ENCODE results near the gene NFIL3.

Gene NFIL3

GRCh38 chr9:91451431-91452270, 28.0 kb upstream of the NFIL3 start:
- DNase-seq: peak; percentile 36
- Histone ChIP-seq H3K27ac (ENCODE audit: low read depth, low read length) (no peak overlapping the region), H3K79me1 (ENCODE audit: low read length) (no peaks in the 10 kb centered on the region), H3K36me3 (ENCODE audit: control insufficient read depth, insufficient read depth, low read length) (no peaks in the 10 kb centered on the region), H3K9ac (ENCODE audit: low read length) (no peak overlapping the region), H2BK5ac (ENCODE audit: low read length) (no peak overlapping the region), H3K56ac (ENCODE audit: low read length) (no peak overlapping the region), H3K4me1 (ENCODE audit: control insufficient read depth, low read depth, low read length) (no peaks in the 10 kb centered on the region), H3K18ac (ENCODE audit: low read length) (no peak overlapping the region), H3K4me2 (ENCODE audit: low read length) (no peak overlapping the region), H3K79me2 (ENCODE audit: control insufficient read depth, insufficient read depth, low read length) (no peaks in the 10 kb centered on the region), H3K27me3 (ENCODE audit: insufficient read depth, low read length, poor library complexity) (no peaks in the 10 kb centered on the region), H3K4ac (ENCODE audit: low read depth, low read length) (no peak overlapping the region), H4K8ac (ENCODE audit: low read depth, low read length) (no peak overlapping the region), H2BK15ac (replicated peaks; ENCODE audit: low read depth) (no peak overlapping the region), H3K23ac (ENCODE audit: low read length) (no peak overlapping the region), H4K5ac (ENCODE audit: low read length) (no peak overlapping the region), H2BK120ac (ENCODE audit: low read depth, low read length) (no peak overlapping the region), H3K4me3 (ENCODE audit: low read length) (no peak overlapping the region), H2AK5ac (ENCODE audit: low read length) (no peak overlapping the region)
- WGBS (ENCODE audit: extremely low coverage, insufficient coverage, low lambda C conversion rate): no CpG with 5 or more reads among the region's 2 CpGs

GRCh38 chr9:91445135-91445534, 21.5 kb upstream of the NFIL3 start:
- Histone ChIP-seq H3K9ac (ENCODE audit: low read length) (no peak overlapping the region), H3K4ac (ENCODE audit: low read depth, low read length) (no peak overlapping the region), H3K79me2 (ENCODE audit: control insufficient read depth, insufficient read depth, low read length) (no peaks in the 10 kb centered on the region)

GRCh38 chr9:91443994-91444392, 20.4 kb upstream of the NFIL3 start:
- H3K27me3 ChIP-seq (ENCODE audit: insufficient read depth, low read length, poor library complexity): no peaks in the 10 kb centered on the region
- no peaks in the 10 kb centered on the region for H3K79me2 ChIP-seq (ENCODE audit: control insufficient read depth, insufficient read depth, low read length)
- H3K79me1 ChIP-seq (ENCODE audit: low read length): no peaks in the 10 kb centered on the region
- no peak overlapping the region for H3K9ac ChIP-seq (ENCODE audit: low read length)
- H2BK5ac ChIP-seq (ENCODE audit: low read length): no peak overlapping the region
- H3K18ac ChIP-seq (ENCODE audit: low read length): no peak overlapping the region
- no peak overlapping the region for H4K5ac ChIP-seq (ENCODE audit: low read length)
- no peak overlapping the region for H3K27ac ChIP-seq (ENCODE audit: low read depth, low read length)
- no peaks in the 10 kb centered on the region for H3K4me1 ChIP-seq (ENCODE audit: control insufficient read depth, low read depth, low read length)
- no peak overlapping the region for H2BK15ac ChIP-seq (replicated peaks; ENCODE audit: low read depth)
- H2BK120ac ChIP-seq (ENCODE audit: low read depth, low read length): no peak overlapping the region
- no peak overlapping the region for H3K4me3 ChIP-seq (ENCODE audit: low read length)
- H3K4ac ChIP-seq (ENCODE audit: low read depth, low read length): no peak overlapping the region
- no peaks in the 10 kb centered on the region for H3K36me3 ChIP-seq (ENCODE audit: control insufficient read depth, insufficient read depth, low read length)
- no peak overlapping the region for H3K23ac ChIP-seq (ENCODE audit: low read length)
- no peak overlapping the region for H2AK5ac ChIP-seq (ENCODE audit: low read length)
- no peak overlapping the region for H3K56ac ChIP-seq (ENCODE audit: low read length)
- no peak overlapping the region for H3K4me2 ChIP-seq (ENCODE audit: low read length)
- DNase-seq: no peak
- no peak overlapping the region for H4K8ac ChIP-seq (ENCODE audit: low read depth, low read length)

More at GRCh38 chr9:91445135-91445534, 21.5 kb upstream of the NFIL3 start:
- no peak overlapping the region for H4K5ac ChIP-seq (ENCODE audit: low read length)
- no peak overlapping the region for H2AK5ac ChIP-seq (ENCODE audit: low read length)
- no peak for DNase-seq
- WGBS (ENCODE audit: extremely low coverage, insufficient coverage, low lambda C conversion rate): no CpG with 5 or more reads among the region's 1 CpG
- H3K4me1 ChIP-seq (ENCODE audit: control insufficient read depth, low read depth, low read length): no peaks in the 10 kb centered on the region
- H3K79me1 ChIP-seq (ENCODE audit: low read length): no peaks in the 10 kb centered on the region
- H2BK120ac ChIP-seq (ENCODE audit: low read depth, low read length): no peak overlapping the region
- no peaks in the 10 kb centered on the region for H3K36me3 ChIP-seq (ENCODE audit: control insufficient read depth, insufficient read depth, low read length)
- no peak overlapping the region for H3K4me2 ChIP-seq (ENCODE audit: low read length)
- no peak overlapping the region for H3K18ac ChIP-seq (ENCODE audit: low read length)
- no peak overlapping the region for H3K56ac ChIP-seq (ENCODE audit: low read length)
- no peak overlapping the region for H2BK15ac ChIP-seq (replicated peaks; ENCODE audit: low read depth)
- H3K27me3 ChIP-seq (ENCODE audit: insufficient read depth, low read length, poor library complexity): no peaks in the 10 kb centered on the region
- no peak overlapping the region for H4K8ac ChIP-seq (ENCODE audit: low read depth, low read length)
- H2BK5ac ChIP-seq (ENCODE audit: low read length): no peak overlapping the region
- no peak overlapping the region for H3K23ac ChIP-seq (ENCODE audit: low read length)
- H3K4me3 ChIP-seq (ENCODE audit: low read length): no peak overlapping the region
- no peak overlapping the region for H3K27ac ChIP-seq (ENCODE audit: low read depth, low read length)

GRCh38 chr9:91443321-91443993, 19.8 kb upstream of the NFIL3 start:
- Histone ChIP-seq H4K8ac (ENCODE audit: low read depth, low read length) (no peak overlapping the region), H2AK5ac (ENCODE audit: low read length) (no peak overlapping the region), H3K4me1 (ENCODE audit: control insufficient read depth, low read depth, low read length) (no peaks in the 10 kb centered on the region), H3K18ac (ENCODE audit: low read length) (no peak overlapping the region), H3K27ac (ENCODE audit: low read depth, low read length) (no peak overlapping the region), H2BK15ac (replicated peaks; ENCODE audit: low read depth) (no peak overlapping the region), H2BK120ac (ENCODE audit: low read depth, low read length) (no peak overlapping the region), H3K23ac (ENCODE audit: low read length) (no peak overlapping the region), H3K36me3 (ENCODE audit: control insufficient read depth, insufficient read depth, low read length) (no peaks in the 10 kb centered on the region), H2BK5ac (ENCODE audit: low read length) (no peak overlapping the region), H3K79me2 (ENCODE audit: control insufficient read depth, insufficient read depth, low read length) (no peaks in the 10 kb centered on the region), H3K27me3 (ENCODE audit: insufficient read depth, low read length, poor library complexity) (no peaks in the 10 kb centered on the region), H3K4me3 (ENCODE audit: low read length) (no peak overlapping the region), H4K5ac (ENCODE audit: low read length) (no peak overlapping the region), H3K79me1 (ENCODE audit: low read length) (no peaks in the 10 kb centered on the region), H3K9ac (ENCODE audit: low read length) (no peak overlapping the region), H3K4ac (ENCODE audit: low read depth, low read length) (no peak overlapping the region), H3K56ac (ENCODE audit: low read length) (no peak overlapping the region), H3K4me2 (ENCODE audit: low read length) (no peak overlapping the region)
- no peak for DNase-seq
- no CpG with 5 or more reads among the region's 8 CpGs for WGBS (ENCODE audit: extremely low coverage, insufficient coverage, low lambda C conversion rate)

GRCh38 chr9:91436841-91437240, 13.2 kb upstream of the NFIL3 start:
- no CpG with 5 or more reads among the region's 13 CpGs for WGBS (ENCODE audit: extremely low coverage, insufficient coverage, low lambda C conversion rate)
- no peak overlapping the region for H3K4me2 ChIP-seq (ENCODE audit: low read length)
- no peak overlapping the region for H2BK5ac ChIP-seq (ENCODE audit: low read length)
- no peak overlapping the region for H2BK120ac ChIP-seq (ENCODE audit: low read depth, low read length)
- no peaks in the 10 kb centered on the region for H3K79me1 ChIP-seq (ENCODE audit: low read length)
- no peaks in the 10 kb centered on the region for H3K4me1 ChIP-seq (ENCODE audit: control insufficient read depth, low read depth, low read length)
- H3K27ac ChIP-seq (ENCODE audit: low read depth, low read length): no peak overlapping the region
- H4K5ac ChIP-seq (ENCODE audit: low read length): no peak overlapping the region
- no peak for DNase-seq
- no peak overlapping the region for H3K23ac ChIP-seq (ENCODE audit: low read length)
- H3K4me3 ChIP-seq (ENCODE audit: low read length): no peak overlapping the region
- H3K79me2 ChIP-seq (ENCODE audit: control insufficient read depth, insufficient read depth, low read length): no peaks in the 10 kb centered on the region
- H4K8ac ChIP-seq (ENCODE audit: low read depth, low read length): no peak overlapping the region
- no peaks in the 10 kb centered on the region for H3K27me3 ChIP-seq (ENCODE audit: insufficient read depth, low read length, poor library complexity)
- H2AK5ac ChIP-seq (ENCODE audit: low read length): no peak overlapping the region
- H3K4ac ChIP-seq (ENCODE audit: low read depth, low read length): no peak overlapping the region
- H2BK15ac ChIP-seq (replicated peaks; ENCODE audit: low read depth): no peak overlapping the region
- H3K9ac ChIP-seq (ENCODE audit: low read length): no peak overlapping the region
- no peak overlapping the region for H3K56ac ChIP-seq (ENCODE audit: low read length)
- no peaks in the 10 kb centered on the region for H3K36me3 ChIP-seq (ENCODE audit: control insufficient read depth, insufficient read depth, low read length)
- H3K18ac ChIP-seq (ENCODE audit: low read length): no peak overlapping the region
